K562 (cell line): ENCODE results near the gene COG3. TPM values are rescaled to one million over a fixed set of nuclear protein-coding genes. Genes with fewer than 3 reads are reported as not detected.

Source experiments
- ATAC-seq: fragments of 200-7000 bp; cut with Tn5 transposase; 3 replicates; pipeline ENCODE4 v1.9.1; 2020; ENCODE audit warnings: moderate library complexity
- BruUV-seq: library from RNA; stranded (reverse); fragments of 400-500 nt; replicated peaks from 2 replicates; lab custom pipeline; 2021; lab: Mats Ljungman, UMichigan
- CTCF ChIA-PET: fragments of 300-600 bp; formaldehyde crosslinking; extraction: SDS; loops from one replicate; lab custom pipeline; 2021; ENCODE audit warnings: low intra/inter-chr PET ratio; lab: Yijun Ruan, JAX
- POLR2A ChIA-PET: fragments of 300-600, 350-650 bp; sonication (Branson Sonifier 250); formaldehyde crosslinking; extraction: SDS; loops from one replicate; lab custom pipeline; 2021; ENCODE audit warnings: antibody characterized with exemption, inconsistent platforms; lab: Yijun Ruan, JAX
- DNase-seq, 4 experiments: peaks; one replicate each; pipeline versions ENCODE4 v3.0.0 to v3.0.0-alpha.2; 2011 to 2018; ENCODE audit warnings: low spot score in 3 of 4, mixed read lengths in 3 of 4; ENCODE audit errors: extremely low read depth in 1 of 4
- FAIRE-seq: peaks from 2 replicates; lab custom pipeline; 2011; peaks lifted over from hg19 to GRCh38; lab: Jason Lieb, UNC
- H2AFZ ChIP-seq: 2 replicates; pipeline ENCODE4 v1.6.0; 2011; ENCODE audit warnings: low read depth, low read length, control low read depth, inconsistent platforms
- H3K27ac ChIP-seq: fragments of 200-600 bp; 3 replicates; pipeline ENCODE4 v1.8.0; 2011; ENCODE audit warnings: low read depth, mild to moderate bottlenecking, control low read depth, inconsistent platforms, low read length, moderate library complexity, mixed read lengths; ENCODE audit errors: extremely low read depth
- H3K27me3 ChIP-seq, 2 experiments: fragments of 300-600 bp in 1 of 2; 2 replicates in 1 of 2; 3 replicates in 1 of 2; pipeline versions ENCODE4 v1.6.0 to v1.8.0; 2011; ENCODE audit warnings: inconsistent platforms in 2 of 2, low read length in 2 of 2, mild to moderate bottlenecking in 1 of 2, mixed read lengths in 1 of 2, moderate library complexity in 1 of 2; ENCODE audit not compliant: control insufficient read depth in 2 of 2, insufficient read depth in 2 of 2
- H3K36me3 ChIP-seq: fragments of 300-600 bp; 3 replicates; pipeline ENCODE4 v1.8.0; 2011; ENCODE audit warnings: mild to moderate bottlenecking, low read length, inconsistent platforms; ENCODE audit not compliant: control insufficient read depth, insufficient read depth
- H3K4me1 ChIP-seq, 2 experiments: fragments of 200-600 bp in 1 of 2; replicated peaks in 1 of 2; 2 replicates in 1 of 2; 3 replicates in 1 of 2; pipeline versions ENCODE4 v1.5.1 to v1.8.0; 2011; ENCODE audit warnings: inconsistent platforms in 2 of 2, low read length in 2 of 2, mild to moderate bottlenecking in 1 of 2, mixed read lengths in 1 of 2, moderate library complexity in 1 of 2; ENCODE audit not compliant: control insufficient read depth in 2 of 2, insufficient read depth in 2 of 2
- H3K4me2 ChIP-seq: 2 replicates; pipeline ENCODE4 v1.6.1; 2011; ENCODE audit warnings: low read length, control low read depth, inconsistent platforms, mixed read lengths; ENCODE audit not compliant: insufficient read depth
- H3K4me3 ChIP-seq: fragments of 200-600 bp; sonication (generic), shearing (Covaris generic); 2 replicates; pipeline ENCODE4 v1.5.1; 2016; ENCODE audit warnings: control low read depth, inconsistent platforms
- H3K79me2 ChIP-seq: fragments of 200-600 bp; 3 replicates; pipeline ENCODE4 v1.8.0; 2011; ENCODE audit warnings: low read length, inconsistent platforms; ENCODE audit not compliant: control insufficient read depth, insufficient read depth
- H3K9ac ChIP-seq, 2 experiments: 2 replicates each; pipeline versions ENCODE4 v1.6.0 to v1.6.1; 2011; ENCODE audit warnings: low read depth in 2 of 2, low read length in 2 of 2, control low read depth in 1 of 2, inconsistent platforms in 1 of 2, mild to moderate bottlenecking in 1 of 2, mixed read lengths in 1 of 2; ENCODE audit not compliant: insufficient read depth in 1 of 2
- H3K9me1 ChIP-seq: one replicate; pipeline ENCODE4 v1.6.0; 2011; ENCODE audit warnings: inconsistent platforms, mild to moderate bottlenecking, low read length, moderate library complexity; ENCODE audit not compliant: control insufficient read depth, insufficient read depth
- H3K9me3 ChIP-seq: replicated peaks from 2 replicates; pipeline ENCODE4 v1.5.1; 2011; ENCODE audit warnings: low read depth, low read length, inconsistent platforms; ENCODE audit not compliant: control insufficient read depth, insufficient read depth
- H4K20me1 ChIP-seq: replicated peaks from 2 replicates; pipeline ENCODE4 v1.6.1; 2011; ENCODE audit warnings: low read length, inconsistent platforms, mixed read lengths; ENCODE audit not compliant: control insufficient read depth, insufficient read depth
- CBX3 ChIP-seq, 2 experiments: IDR thresholded peaks; 1 replicate in 1 of 2; 2 replicates in 1 of 2; pipeline ENCODE4 v1.6.1; 2012; ENCODE audit warnings: inconsistent platforms in 2 of 2, low read length in 2 of 2, borderline replicate concordance in 1 of 2, control low read depth in 1 of 2
- GATA2 ChIP-seq: sonication (generic); formaldehyde crosslinking; IDR thresholded peaks from 2 replicates; pipeline ENCODE4 v1.4.0; 2020; ENCODE audit warnings: mild to moderate bottlenecking, missing genetic modification reagents
- ZBTB33 ChIP-seq: sonication (generic); formaldehyde crosslinking; IDR thresholded peaks from 2 replicates; pipeline ENCODE4 v1.8.1; 2023; ENCODE audit warnings: mild to moderate bottlenecking, missing genetic modification reagents
- WGBS: fragments of 100-300 bp; shearing (Covaris generic); methylation state at CpG from one replicate; pipeline ENCODE4 v1.1.6; 2016; ENCODE audit warnings: low coverage, mixed read lengths; ENCODE audit not compliant: insufficient coverage; ENCODE audit errors: missing lambda C conversion rate; 5-methylcytosine and 5-hydroxymethylcytosine counted together
- in situ Hi-C: fragments of 300-500 bp; cut with MboI; formaldehyde crosslinking; loops from 4 replicates; pipeline ENCODE4 v1.15.0; 2018; ENCODE audit warnings: inconsistent platforms, mixed read lengths
- intact Hi-C: fragments of 100-400 bp; cut with micrococcal nuclease; formaldehyde crosslinking; loops from 2 replicates; pipeline ENCODE4 v1.14.2; 2022
- polyA plus RNA-seq, 8 experiments: library from polyadenylated mRNA; depleted of rRNA in 4 of 8; stranded (reverse) in 5 of 8; unstranded in 3 of 8; fragments of >200 nt; fragmentation: Nextera tagmentation in 2 of 8; fragmentation: Illumina TruSeq in 1 of 8; extraction: Ambion mirVana in 2 of 8; extraction: Trizol in 1 of 8; gene quantifications; 2 replicates each; pipeline versions ENCODE4 v1.2.1 to v1.2.3, GENCODE V29; 2011 to 2014; ENCODE audit warnings: inconsistent platforms in 1 of 8, missing spikeins in 1 of 8
- total RNA-seq, 7 experiments: library from RNA; depleted of rRNA in 6 of 7; stranded (reverse); fragments of >200 nt in 6 of 7; fragmentation: Illumina TruSeq in 2 of 7; extraction: Trizol in 2 of 7; gene quantifications; 2 replicates each; pipeline versions ENCODE4 v1.2.1 to v1.2.3, GENCODE V29; 2011 to 2021; ENCODE audit warnings: low replicate concordance in 1 of 7

The COG3 gene
- total and polyA plus RNA-seq, 9 of the 15 experiments (the other 6 are each of a cell fraction or from before 2014, with no cell fraction given), result 3.9 to 22.9 (median 14.5) TPM

GRCh38 chr13:45575146-45575829, 110.5 kb downstream of the COG3 start:
- H3K4me3 ChIP-seq, result no peak overlapping the region
- H3K9ac ChIP-seq, result no peak overlapping the region
- no peak overlapping the region for H2AFZ ChIP-seq
- BruUV-seq, result no TSS peak
- CTCF ChIA-PET, result no interaction called here
- no peak overlapping the region for H3K4me2 ChIP-seq
- intact Hi-C loops (no loop called here), in situ Hi-C loops (no loop called here)
- TF ChIP-seq CBX3 (IDR thresholded peaks at IDR 0.05; ENCODE audit: borderline replicate concordance in 1 of 2, low read length in 2 of 2) (no peak), ZBTB33 (CRISPR knock-in tag) (no peak), GATA2 (CRISPR knock-in tag) (no peak)
- no peaks in the 10 kb centered on the region for H4K20me1 ChIP-seq
- ATAC-seq, result no peak
- no peaks in the 10 kb centered on the region for H3K4me1 ChIP-seq
- H3K27ac ChIP-seq, result no peak overlapping the region
- 3% methylated on average over 11 of the region's 16 CpGs for WGBS
- FAIRE-seq, result no peak
- H3K9me3 ChIP-seq, result no peaks in the 10 kb centered on the region
- POLR2A ChIA-PET, result no interaction called here
- H3K79me2 ChIP-seq, result no peaks in the 10 kb centered on the region
- DNase-seq, result no peak
- H3K36me3 ChIP-seq, result no peaks in the 10 kb centered on the region
- peaks cover 0 to 23% of the 10 kb centered on the region in 2 experiments; a peak in 3 of 5 replicates for H3K27me3 ChIP-seq
- no peaks in the 10 kb centered on the region for H3K9me1 ChIP-seq
